WTC11 (cell line): ENCODE results near the gene CACNA1C. TPM values are rescaled to one million over a fixed set of nuclear protein-coding genes. Genes with fewer than 3 reads are reported as not detected.

Experiments used
- ATAC-seq: fragments of 200-7000 bp; cut with Tn5 transposase; 2 replicates; pipeline ENCODE4 v1.10.0; 2021; ENCODE audit warnings: mild to moderate bottlenecking, moderate library complexity
- CTCF ChIA-PET: fragments of 300-600 bp; sonication (Branson Sonifier 250); formaldehyde crosslinking; loops from one replicate; lab custom pipeline; 2021; ENCODE audit warnings: antibody characterized with exemption; lab: Charles Lee
- POLR2A ChIA-PET: fragments of 350-600 bp; sonication (Branson Sonifier 250); formaldehyde crosslinking; loops from one replicate; lab custom pipeline; 2021; ENCODE audit warnings: antibody characterized with exemption; lab: Charles Lee
- DNase-seq: peaks from one replicate; pipeline ENCODE4 v3.0.0; 2021; ENCODE audit warnings: low spot score
- H3K27ac Mint-ChIP-seq: 2 replicates; pipeline ENCODE4 v1.8.0; 2021; ENCODE audit warnings: mixed read lengths
- H3K27me3 Mint-ChIP-seq: 2 replicates; pipeline ENCODE4 v1.8.0; 2021; ENCODE audit warnings: low read depth, mild to moderate bottlenecking, moderate library complexity, mixed read lengths
- H3K36me3 Mint-ChIP-seq: 2 replicates; pipeline ENCODE4 v1.8.0; 2021; ENCODE audit warnings: mixed read lengths
- H3K4me1 Mint-ChIP-seq: 2 replicates; pipeline ENCODE4 v1.8.0; 2022; ENCODE audit warnings: mixed read lengths
- H3K4me3 Mint-ChIP-seq: 2 replicates; pipeline ENCODE4 v1.8.0; 2021; ENCODE audit warnings: mild to moderate bottlenecking, moderate library complexity, mixed read lengths
- H3K9me3 Mint-ChIP-seq: 2 replicates; pipeline ENCODE4 v1.8.0; 2021; ENCODE audit warnings: mixed read lengths
- AFF4 ChIP-seq: sonication (generic); formaldehyde crosslinking; IDR thresholded peaks from 2 replicates; pipeline ENCODE4 v1.8.1; 2023; ENCODE audit warnings: mild to moderate bottlenecking, missing genetic modification reagents, borderline replicate concordance
- ATF3 ChIP-seq: sonication (generic); formaldehyde crosslinking; conservative IDR thresholded peaks from 2 replicates; pipeline ENCODE4 v1.8.1; 2022; ENCODE audit warnings: mild to moderate bottlenecking, missing genetic modification reagents
- E2F4 ChIP-seq: sonication (generic); formaldehyde crosslinking; IDR thresholded peaks from 2 replicates; pipeline ENCODE4 v1.8.1; 2022; ENCODE audit warnings: low read depth, mild to moderate bottlenecking, moderate library complexity, missing genetic modification reagents, borderline replicate concordance
- ETV6 ChIP-seq: sonication (generic); formaldehyde crosslinking; IDR thresholded peaks from 2 replicates; pipeline ENCODE4 v1.8.1; 2022; ENCODE audit warnings: mild to moderate bottlenecking, missing genetic modification reagents
- HMGXB4 ChIP-seq: sonication (generic); formaldehyde crosslinking; IDR thresholded peaks from 2 replicates; pipeline ENCODE4 v1.8.1; 2023; ENCODE audit warnings: mild to moderate bottlenecking, moderate library complexity, missing genetic modification reagents
- JAZF1 ChIP-seq: fragments of 250-450 bp; sonication (Bioruptor Pico); IDR thresholded peaks from 2 replicates; pipeline ENCODE4 v1.9.0; 2021; ENCODE audit warnings: moderate library complexity, mild to moderate bottlenecking, inconsistent platforms
- KAT7 ChIP-seq: sonication (generic); formaldehyde crosslinking; IDR thresholded peaks from 2 replicates; pipeline ENCODE4 v1.8.1; 2023; ENCODE audit warnings: missing genetic modification reagents, mild to moderate bottlenecking, borderline replicate concordance
- MLX ChIP-seq: sonication (generic); formaldehyde crosslinking; IDR thresholded peaks from 2 replicates; pipeline ENCODE4 v1.8.1; 2023; ENCODE audit warnings: mild to moderate bottlenecking, missing genetic modification reagents, moderate library complexity
- MYBL2 ChIP-seq: sonication (generic); formaldehyde crosslinking; IDR thresholded peaks from 2 replicates; pipeline ENCODE4 v1.8.1; 2023; ENCODE audit warnings: mild to moderate bottlenecking, moderate library complexity, missing genetic modification reagents
- NR2C2 ChIP-seq: sonication (generic); formaldehyde crosslinking; IDR thresholded peaks from 2 replicates; pipeline ENCODE4 v1.8.0; 2022; ENCODE audit warnings: mild to moderate bottlenecking, missing genetic modification reagents
- SP1 ChIP-seq: sonication (generic); formaldehyde crosslinking; conservative IDR thresholded peaks from 2 replicates; pipeline ENCODE4 v1.8.1; 2022; ENCODE audit warnings: missing genetic modification reagents
- TP53 ChIP-seq: sonication (generic); formaldehyde crosslinking; IDR thresholded peaks from 2 replicates; pipeline ENCODE4 v1.8.1; 2023; ENCODE audit warnings: mild to moderate bottlenecking, missing genetic modification reagents
- ZNF219 ChIP-seq: sonication (generic); formaldehyde crosslinking; IDR thresholded peaks from 2 replicates; pipeline ENCODE4 v1.8.0; 2023; ENCODE audit warnings: missing genetic modification reagents, mild to moderate bottlenecking, borderline replicate concordance
- ZNF671 ChIP-seq: fragments of 250-450 bp; sonication (Bioruptor Pico); IDR thresholded peaks from 2 replicates; pipeline ENCODE4 v1.8.0; 2021; ENCODE audit warnings: mild to moderate bottlenecking
- total RNA-seq: library from RNA; stranded (reverse); gene quantifications from 3 replicates; pipeline ENCODE4 v1.2.3, GENCODE V29; 2021
- TF ChIP-seq, protein P1 (sequence below): sonication (generic); formaldehyde crosslinking; IDR thresholded peaks from 2 replicates; pipeline ENCODE4 v1.8.1; 2023; ENCODE audit warnings: mild to moderate bottlenecking, missing genetic modification reagents
- TF ChIP-seq, protein P2 (sequence below): fragments of 200-600 bp; IDR thresholded peaks from 2 replicates; pipeline ENCODE4 v1.8.0; 2022; ENCODE audit warnings: antibody characterized with exemption
- TF ChIP-seq, protein P3 (sequence below): fragments of 250-450 bp; sonication (Bioruptor Pico); IDR thresholded peaks from 2 replicates; pipeline ENCODE4 v1.9.0; 2021; ENCODE audit warnings: mild to moderate bottlenecking, borderline replicate concordance
- TF ChIP-seq, protein P4 (sequence below): sonication (generic); formaldehyde crosslinking; IDR thresholded peaks from 2 replicates; pipeline ENCODE4 v1.8.1; 2022; ENCODE audit warnings: missing genetic modification reagents, borderline replicate concordance

The CACNA1C gene
- total RNA-seq, 1 experiment from 2014 or later, result 1.7 TPM

DNA sequence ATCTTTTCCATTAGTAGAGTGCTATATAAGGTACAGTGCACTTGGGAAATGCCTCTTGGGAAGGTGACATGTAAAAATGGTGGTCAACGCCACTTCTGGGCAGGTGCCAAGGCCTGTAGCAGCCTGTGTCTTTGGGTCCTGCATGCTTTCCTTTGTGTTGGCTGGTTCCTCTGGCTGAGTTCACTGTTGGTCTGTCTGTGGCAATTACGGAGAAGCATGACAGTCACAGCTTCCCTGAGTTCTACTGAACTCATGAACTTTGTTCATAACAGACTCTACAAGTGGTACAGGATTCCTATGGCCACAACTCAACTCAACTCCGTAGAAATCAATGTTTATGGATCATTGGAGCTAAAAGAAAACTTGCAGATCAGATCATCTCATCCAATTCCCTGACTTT is 98.0 kb downstream of the CACNA1C start:
- peaks cover 15% of the 10 kb centered on the region for H3K4me1 Mint-ChIP-seq
- no peaks in the 10 kb centered on the region for H3K36me3 Mint-ChIP-seq
- H3K9me3 Mint-ChIP-seq, result no peaks in the 10 kb centered on the region
- H3K27me3 Mint-ChIP-seq, result no peaks in the 10 kb centered on the region; the same call in 1 of the 2 replicates
- H3K27ac Mint-ChIP-seq, result no peak overlapping the region
- H3K4me3 Mint-ChIP-seq, result no peak overlapping the region
- CTCF ChIA-PET, result no interaction called here
- POLR2A ChIA-PET, result no interaction called here
- ATAC-seq (no peak), DNase-seq (no peak)
- TF ChIP-seq NR2C2 (CRISPR knock-in tag) (no peak), E2F4 (CRISPR knock-in tag) (no peak), KAT7 (CRISPR knock-in tag) (no peak), MLX (CRISPR knock-in tag) (no peak), MYBL2 (CRISPR knock-in tag) (no peak), HMGXB4 (CRISPR knock-in tag) (no peak), JAZF1 (no peak), TP53 (CRISPR knock-in tag) (no peak), SP1 (CRISPR knock-in tag) (no peak), ZNF671 (CRISPR knock-in tag) (no peak), ZNF219 (CRISPR knock-in tag) (no peak), AFF4 (CRISPR knock-in tag) (no peak), ETV6 (no peak), ATF3 (CRISPR knock-in tag) (no peak)
- TF ChIP-seq, protein P1, sequence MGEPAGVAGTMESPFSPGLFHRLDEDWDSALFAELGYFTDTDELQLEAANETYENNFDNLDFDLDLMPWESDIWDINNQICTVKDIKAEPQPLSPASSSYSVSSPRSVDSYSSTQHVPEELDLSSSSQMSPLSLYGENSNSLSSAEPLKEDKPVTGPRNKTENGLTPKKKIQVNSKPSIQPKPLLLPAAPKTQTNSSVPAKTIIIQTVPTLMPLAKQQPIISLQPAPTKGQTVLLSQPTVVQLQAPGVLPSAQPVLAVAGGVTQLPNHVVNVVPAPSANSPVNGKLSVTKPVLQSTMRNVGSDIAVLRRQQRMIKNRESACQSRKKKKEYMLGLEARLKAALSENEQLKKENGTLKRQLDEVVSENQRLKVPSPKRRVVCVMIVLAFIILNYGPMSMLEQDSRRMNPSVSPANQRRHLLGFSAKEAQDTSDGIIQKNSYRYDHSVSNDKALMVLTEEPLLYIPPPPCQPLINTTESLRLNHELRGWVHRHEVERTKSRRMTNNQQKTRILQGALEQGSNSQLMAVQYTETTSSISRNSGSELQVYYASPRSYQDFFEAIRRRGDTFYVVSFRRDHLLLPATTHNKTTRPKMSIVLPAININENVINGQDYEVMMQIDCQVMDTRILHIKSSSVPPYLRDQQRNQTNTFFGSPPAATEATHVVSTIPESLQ (CRISPR knock-in tag), result no peak
- TF ChIP-seq, protein P2, sequence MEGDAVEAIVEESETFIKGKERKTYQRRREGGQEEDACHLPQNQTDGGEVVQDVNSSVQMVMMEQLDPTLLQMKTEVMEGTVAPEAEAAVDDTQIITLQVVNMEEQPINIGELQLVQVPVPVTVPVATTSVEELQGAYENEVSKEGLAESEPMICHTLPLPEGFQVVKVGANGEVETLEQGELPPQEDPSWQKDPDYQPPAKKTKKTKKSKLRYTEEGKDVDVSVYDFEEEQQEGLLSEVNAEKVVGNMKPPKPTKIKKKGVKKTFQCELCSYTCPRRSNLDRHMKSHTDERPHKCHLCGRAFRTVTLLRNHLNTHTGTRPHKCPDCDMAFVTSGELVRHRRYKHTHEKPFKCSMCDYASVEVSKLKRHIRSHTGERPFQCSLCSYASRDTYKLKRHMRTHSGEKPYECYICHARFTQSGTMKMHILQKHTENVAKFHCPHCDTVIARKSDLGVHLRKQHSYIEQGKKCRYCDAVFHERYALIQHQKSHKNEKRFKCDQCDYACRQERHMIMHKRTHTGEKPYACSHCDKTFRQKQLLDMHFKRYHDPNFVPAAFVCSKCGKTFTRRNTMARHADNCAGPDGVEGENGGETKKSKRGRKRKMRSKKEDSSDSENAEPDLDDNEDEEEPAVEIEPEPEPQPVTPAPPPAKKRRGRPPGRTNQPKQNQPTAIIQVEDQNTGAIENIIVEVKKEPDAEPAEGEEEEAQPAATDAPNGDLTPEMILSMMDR, result no peak
- TF ChIP-seq, protein P3, sequence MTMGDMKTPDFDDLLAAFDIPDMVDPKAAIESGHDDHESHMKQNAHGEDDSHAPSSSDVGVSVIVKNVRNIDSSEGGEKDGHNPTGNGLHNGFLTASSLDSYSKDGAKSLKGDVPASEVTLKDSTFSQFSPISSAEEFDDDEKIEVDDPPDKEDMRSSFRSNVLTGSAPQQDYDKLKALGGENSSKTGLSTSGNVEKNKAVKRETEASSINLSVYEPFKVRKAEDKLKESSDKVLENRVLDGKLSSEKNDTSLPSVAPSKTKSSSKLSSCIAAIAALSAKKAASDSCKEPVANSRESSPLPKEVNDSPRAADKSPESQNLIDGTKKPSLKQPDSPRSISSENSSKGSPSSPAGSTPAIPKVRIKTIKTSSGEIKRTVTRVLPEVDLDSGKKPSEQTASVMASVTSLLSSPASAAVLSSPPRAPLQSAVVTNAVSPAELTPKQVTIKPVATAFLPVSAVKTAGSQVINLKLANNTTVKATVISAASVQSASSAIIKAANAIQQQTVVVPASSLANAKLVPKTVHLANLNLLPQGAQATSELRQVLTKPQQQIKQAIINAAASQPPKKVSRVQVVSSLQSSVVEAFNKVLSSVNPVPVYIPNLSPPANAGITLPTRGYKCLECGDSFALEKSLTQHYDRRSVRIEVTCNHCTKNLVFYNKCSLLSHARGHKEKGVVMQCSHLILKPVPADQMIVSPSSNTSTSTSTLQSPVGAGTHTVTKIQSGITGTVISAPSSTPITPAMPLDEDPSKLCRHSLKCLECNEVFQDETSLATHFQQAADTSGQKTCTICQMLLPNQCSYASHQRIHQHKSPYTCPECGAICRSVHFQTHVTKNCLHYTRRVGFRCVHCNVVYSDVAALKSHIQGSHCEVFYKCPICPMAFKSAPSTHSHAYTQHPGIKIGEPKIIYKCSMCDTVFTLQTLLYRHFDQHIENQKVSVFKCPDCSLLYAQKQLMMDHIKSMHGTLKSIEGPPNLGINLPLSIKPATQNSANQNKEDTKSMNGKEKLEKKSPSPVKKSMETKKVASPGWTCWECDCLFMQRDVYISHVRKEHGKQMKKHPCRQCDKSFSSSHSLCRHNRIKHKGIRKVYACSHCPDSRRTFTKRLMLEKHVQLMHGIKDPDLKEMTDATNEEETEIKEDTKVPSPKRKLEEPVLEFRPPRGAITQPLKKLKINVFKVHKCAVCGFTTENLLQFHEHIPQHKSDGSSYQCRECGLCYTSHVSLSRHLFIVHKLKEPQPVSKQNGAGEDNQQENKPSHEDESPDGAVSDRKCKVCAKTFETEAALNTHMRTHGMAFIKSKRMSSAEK (CRISPR knock-in tag), result no peak
- TF ChIP-seq, protein P4, sequence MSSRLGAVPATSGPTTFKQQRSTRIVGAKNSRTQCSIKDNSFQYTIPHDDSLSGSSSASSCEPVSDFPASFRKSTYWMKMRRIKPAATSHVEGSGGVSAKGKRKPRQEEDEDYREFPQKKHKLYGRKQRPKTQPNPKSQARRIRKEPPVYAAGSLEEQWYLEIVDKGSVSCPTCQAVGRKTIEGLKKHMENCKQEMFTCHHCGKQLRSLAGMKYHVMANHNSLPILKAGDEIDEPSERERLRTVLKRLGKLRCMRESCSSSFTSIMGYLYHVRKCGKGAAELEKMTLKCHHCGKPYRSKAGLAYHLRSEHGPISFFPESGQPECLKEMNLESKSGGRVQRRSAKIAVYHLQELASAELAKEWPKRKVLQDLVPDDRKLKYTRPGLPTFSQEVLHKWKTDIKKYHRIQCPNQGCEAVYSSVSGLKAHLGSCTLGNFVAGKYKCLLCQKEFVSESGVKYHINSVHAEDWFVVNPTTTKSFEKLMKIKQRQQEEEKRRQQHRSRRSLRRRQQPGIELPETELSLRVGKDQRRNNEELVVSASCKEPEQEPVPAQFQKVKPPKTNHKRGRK (CRISPR knock-in tag), result no peak
